ENCODE data around the gene IFT122.

The IFT122 gene

DNA sequence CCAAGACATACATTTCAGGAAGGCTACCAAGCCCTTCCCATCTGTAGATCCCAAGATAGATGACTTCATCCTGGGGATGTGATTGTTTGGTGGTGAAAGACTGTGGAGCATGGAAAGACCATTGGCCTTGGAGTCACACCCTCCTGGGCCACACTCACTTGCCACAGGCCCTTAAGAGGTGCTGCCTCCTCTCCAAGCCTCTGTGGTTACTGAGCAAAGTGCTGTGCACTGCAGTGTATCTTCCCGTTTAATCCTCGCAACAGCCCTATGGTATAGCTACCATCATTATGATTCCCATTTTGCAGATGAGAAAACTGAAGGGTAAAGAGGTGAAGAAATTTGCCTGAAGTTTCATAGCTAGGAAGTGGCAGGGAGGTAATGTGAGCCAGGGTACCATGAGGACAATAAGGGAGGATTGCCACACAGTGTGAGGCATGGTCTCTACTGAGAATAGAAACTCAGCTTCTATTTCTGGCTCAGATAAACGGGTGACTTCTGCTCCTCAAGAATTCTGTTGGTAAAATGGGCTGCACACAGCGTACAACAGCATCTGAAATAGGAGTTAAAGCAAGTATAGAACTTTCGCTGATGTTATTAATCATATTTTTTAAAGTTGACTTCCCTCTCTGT is 64.6 kb downstream of the IFT122 start:
- Histone ChIP-seq H3K4me3 (replicated peaks; ENCODE audit: insufficient read depth, low read length) (no peak overlapping the region), H3K27me3 (ENCODE audit: insufficient read depth, poor library complexity, severe bottlenecking) (no peaks in the 10 kb centered on the region), H3K27ac (replicated peaks) (no peak overlapping the region)
- DNase-seq (ENCODE audit: low read depth in 1 of 2, low spot score in 1 of 2) = no peak
- TF ChIP-seq POLR2AphosphoS5 (IDR thresholded peaks at IDR 0.05; ENCODE audit: low read depth) (no peak), GABPA (IDR thresholded peaks at IDR 0.05; ENCODE audit: low read depth) (no peak), SPI1 (IDR thresholded peaks at IDR 0.05; ENCODE audit: borderline replicate concordance, low read depth) (no peak)
- TF ChIP-seq, protein P1, sequence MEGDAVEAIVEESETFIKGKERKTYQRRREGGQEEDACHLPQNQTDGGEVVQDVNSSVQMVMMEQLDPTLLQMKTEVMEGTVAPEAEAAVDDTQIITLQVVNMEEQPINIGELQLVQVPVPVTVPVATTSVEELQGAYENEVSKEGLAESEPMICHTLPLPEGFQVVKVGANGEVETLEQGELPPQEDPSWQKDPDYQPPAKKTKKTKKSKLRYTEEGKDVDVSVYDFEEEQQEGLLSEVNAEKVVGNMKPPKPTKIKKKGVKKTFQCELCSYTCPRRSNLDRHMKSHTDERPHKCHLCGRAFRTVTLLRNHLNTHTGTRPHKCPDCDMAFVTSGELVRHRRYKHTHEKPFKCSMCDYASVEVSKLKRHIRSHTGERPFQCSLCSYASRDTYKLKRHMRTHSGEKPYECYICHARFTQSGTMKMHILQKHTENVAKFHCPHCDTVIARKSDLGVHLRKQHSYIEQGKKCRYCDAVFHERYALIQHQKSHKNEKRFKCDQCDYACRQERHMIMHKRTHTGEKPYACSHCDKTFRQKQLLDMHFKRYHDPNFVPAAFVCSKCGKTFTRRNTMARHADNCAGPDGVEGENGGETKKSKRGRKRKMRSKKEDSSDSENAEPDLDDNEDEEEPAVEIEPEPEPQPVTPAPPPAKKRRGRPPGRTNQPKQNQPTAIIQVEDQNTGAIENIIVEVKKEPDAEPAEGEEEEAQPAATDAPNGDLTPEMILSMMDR (IDR thresholded peaks at IDR 0.05; ENCODE audit: insufficient read depth, low read length) = no peak
- TF ChIP-seq, protein P2, sequence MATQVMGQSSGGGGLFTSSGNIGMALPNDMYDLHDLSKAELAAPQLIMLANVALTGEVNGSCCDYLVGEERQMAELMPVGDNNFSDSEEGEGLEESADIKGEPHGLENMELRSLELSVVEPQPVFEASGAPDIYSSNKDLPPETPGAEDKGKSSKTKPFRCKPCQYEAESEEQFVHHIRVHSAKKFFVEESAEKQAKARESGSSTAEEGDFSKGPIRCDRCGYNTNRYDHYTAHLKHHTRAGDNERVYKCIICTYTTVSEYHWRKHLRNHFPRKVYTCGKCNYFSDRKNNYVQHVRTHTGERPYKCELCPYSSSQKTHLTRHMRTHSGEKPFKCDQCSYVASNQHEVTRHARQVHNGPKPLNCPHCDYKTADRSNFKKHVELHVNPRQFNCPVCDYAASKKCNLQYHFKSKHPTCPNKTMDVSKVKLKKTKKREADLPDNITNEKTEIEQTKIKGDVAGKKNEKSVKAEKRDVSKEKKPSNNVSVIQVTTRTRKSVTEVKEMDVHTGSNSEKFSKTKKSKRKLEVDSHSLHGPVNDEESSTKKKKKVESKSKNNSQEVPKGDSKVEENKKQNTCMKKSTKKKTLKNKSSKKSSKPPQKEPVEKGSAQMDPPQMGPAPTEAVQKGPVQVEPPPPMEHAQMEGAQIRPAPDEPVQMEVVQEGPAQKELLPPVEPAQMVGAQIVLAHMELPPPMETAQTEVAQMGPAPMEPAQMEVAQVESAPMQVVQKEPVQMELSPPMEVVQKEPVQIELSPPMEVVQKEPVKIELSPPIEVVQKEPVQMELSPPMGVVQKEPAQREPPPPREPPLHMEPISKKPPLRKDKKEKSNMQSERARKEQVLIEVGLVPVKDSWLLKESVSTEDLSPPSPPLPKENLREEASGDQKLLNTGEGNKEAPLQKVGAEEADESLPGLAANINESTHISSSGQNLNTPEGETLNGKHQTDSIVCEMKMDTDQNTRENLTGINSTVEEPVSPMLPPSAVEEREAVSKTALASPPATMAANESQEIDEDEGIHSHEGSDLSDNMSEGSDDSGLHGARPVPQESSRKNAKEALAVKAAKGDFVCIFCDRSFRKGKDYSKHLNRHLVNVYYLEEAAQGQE (IDR thresholded peaks at IDR 0.05; ENCODE audit: insufficient replicate concordance, low read depth) = no peak

DNA sequence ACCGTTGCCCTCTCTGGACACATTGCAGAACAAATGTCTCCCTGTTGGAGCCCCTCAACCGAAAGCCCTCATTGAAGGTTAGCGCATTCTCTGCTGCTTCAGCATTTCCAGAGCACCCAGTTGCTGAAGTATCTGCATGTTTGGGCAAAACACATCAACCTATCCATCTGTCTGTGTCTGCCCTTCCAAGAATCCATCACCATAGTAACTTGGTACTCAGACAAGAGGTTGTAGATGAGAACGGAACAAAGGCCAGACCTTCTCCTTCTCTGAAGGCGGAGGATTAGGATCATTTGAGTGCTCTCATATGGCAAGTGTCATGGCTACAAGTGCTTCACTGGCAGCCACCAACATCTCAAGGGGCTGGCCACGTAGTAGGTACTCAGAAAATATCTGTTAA is 65.3 kb downstream of the IFT122 start:
- Histone ChIP-seq H3K27ac (replicated peaks) (no peak overlapping the region), H3K4me3 (replicated peaks; ENCODE audit: insufficient read depth, low read length) (no peak overlapping the region), H3K27me3 (ENCODE audit: insufficient read depth, poor library complexity, severe bottlenecking) (no peaks in the 10 kb centered on the region)
- TF ChIP-seq GABPA (IDR thresholded peaks at IDR 0.05; ENCODE audit: low read depth) = no peak
- TF ChIP-seq POLR2AphosphoS5 (IDR thresholded peaks at IDR 0.05; ENCODE audit: low read depth) = no peak
- TF ChIP-seq SPI1 (IDR thresholded peaks at IDR 0.05; ENCODE audit: borderline replicate concordance, low read depth) = no peak
- no peak for DNase-seq (ENCODE audit: low read depth in 1 of 2, low spot score in 1 of 2)

DNA sequence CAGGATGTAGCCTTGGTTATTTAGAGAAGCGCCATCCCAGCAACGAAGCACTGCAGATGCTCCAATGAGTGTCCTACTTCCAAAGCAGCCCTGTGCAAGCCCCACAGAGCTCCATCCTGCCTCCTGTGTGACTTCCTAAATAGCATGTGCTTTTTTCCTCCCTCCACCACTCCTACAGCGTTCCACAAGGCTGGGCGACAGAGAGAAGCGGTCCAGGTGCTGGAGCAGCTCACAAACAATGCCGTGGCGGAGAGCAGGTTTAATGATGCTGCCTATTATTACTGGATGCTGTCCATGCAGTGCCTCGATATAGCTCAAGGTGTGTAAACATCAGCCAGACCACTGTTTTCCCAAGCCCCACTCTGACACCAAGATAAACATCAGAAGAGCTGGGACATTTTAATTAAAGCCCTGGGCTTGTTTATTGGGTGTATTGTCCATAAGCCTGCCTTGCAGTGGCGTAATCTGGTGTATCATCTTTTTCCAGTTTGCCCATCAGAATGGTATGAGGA is 66.3 kb downstream of the IFT122 start:
- Histone ChIP-seq H3K27ac (replicated peaks) (no peak overlapping the region), H3K4me3 (replicated peaks; ENCODE audit: insufficient read depth, low read length) (no peak overlapping the region), H3K27me3 (ENCODE audit: insufficient read depth, poor library complexity, severe bottlenecking) (no peaks in the 10 kb centered on the region)
- no peak for TF ChIP-seq POLR2AphosphoS5 (IDR thresholded peaks at IDR 0.05; ENCODE audit: low read depth)
- TF ChIP-seq, protein P1 (IDR thresholded peaks at IDR 0.05; ENCODE audit: insufficient read depth, low read length) = no peak
- no peak for TF ChIP-seq SPI1 (IDR thresholded peaks at IDR 0.05; ENCODE audit: borderline replicate concordance, low read depth)
- TF ChIP-seq, protein P2 (IDR thresholded peaks at IDR 0.05; ENCODE audit: insufficient replicate concordance, low read depth) = no peak
- no peak for TF ChIP-seq GABPA (IDR thresholded peaks at IDR 0.05; ENCODE audit: low read depth)
- DNase-seq (ENCODE audit: low read depth in 1 of 2, low spot score in 1 of 2) = no peak

DNA sequence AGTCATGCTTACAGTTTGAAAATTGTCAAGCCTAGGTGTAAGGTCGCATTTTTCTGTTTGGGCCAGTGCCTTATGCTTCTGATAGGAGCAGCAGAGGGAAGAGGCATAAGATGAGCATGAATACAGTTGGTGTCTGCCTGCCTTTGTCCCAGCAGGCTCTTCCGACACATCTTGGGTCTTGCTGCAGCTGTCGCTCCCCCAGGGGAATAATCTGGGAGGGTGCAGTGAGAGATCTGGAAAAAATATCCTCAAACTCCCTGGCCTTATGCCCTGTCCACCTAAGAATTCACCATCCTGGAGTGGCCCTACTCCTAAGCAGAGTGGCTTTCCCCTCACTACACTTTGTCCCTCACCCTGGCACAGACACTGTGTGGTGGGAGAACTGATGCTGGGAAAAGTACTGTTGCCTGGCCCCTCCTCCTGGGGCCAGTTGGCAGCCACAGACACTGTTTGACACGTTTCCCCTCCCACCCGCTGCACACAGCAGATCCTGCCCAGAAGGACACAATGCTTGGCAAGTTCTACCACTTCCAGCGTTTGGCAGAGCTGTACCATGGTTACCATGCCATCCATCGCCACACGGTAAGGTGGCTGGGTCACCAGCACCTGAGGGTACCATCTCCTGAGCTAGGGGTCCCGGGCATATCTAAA is 67.3 kb downstream of the IFT122 start:
- Histone ChIP-seq H3K27ac (replicated peaks) (no peak overlapping the region), H3K4me3 (replicated peaks; ENCODE audit: insufficient read depth, low read length) (no peak overlapping the region), H3K27me3 (ENCODE audit: insufficient read depth, poor library complexity, severe bottlenecking) (no peaks in the 10 kb centered on the region)
- DNase-seq (ENCODE audit: low read depth in 1 of 2, low spot score in 1 of 2) = no peak
- TF ChIP-seq SPI1 (IDR thresholded peaks at IDR 0.05; ENCODE audit: borderline replicate concordance, low read depth) (no peak), POLR2AphosphoS5 (IDR thresholded peaks at IDR 0.05; ENCODE audit: low read depth) (no peak), GABPA (IDR thresholded peaks at IDR 0.05; ENCODE audit: low read depth) (no peak)
- TF ChIP-seq, protein P2 (IDR thresholded peaks at IDR 0.05; ENCODE audit: insufficient replicate concordance, low read depth) = no peak
- TF ChIP-seq, protein P1 (IDR thresholded peaks at IDR 0.05; ENCODE audit: insufficient read depth, low read length) = no peak
